Parathyroid adenoma (tissue), 2 donors: ENCODE data around the gene GPR179.

Experiments
- H2AFZ ChIP-seq: fragments of 300-600 bp; sonication (generic); one replicate; pipeline ENCODE4 v1.7.0; 2017; ENCODE audit warnings: antibody characterized with exemption, mild to moderate bottlenecking
- H3K27ac ChIP-seq: fragments of 300-600 bp; sonication (generic); one replicate; pipeline ENCODE4 v1.7.0; 2017
- H3K27me3 ChIP-seq: fragments of 300-600 bp; sonication (generic); one replicate; pipeline ENCODE4 v1.7.0; 2017; ENCODE audit warnings: low read length; ENCODE audit not compliant: control insufficient read depth, insufficient read depth
- H3K36me3 ChIP-seq: fragments of 300-600 bp; sonication (generic); one replicate; pipeline ENCODE4 v1.7.0; 2017; ENCODE audit warnings: low read length; ENCODE audit not compliant: control insufficient read depth, insufficient read depth
- H3K4me1 ChIP-seq: fragments of 300-600 bp; sonication (generic); one replicate; pipeline ENCODE4 v1.7.0; 2017; ENCODE audit warnings: control low read depth
- H3K4me2 ChIP-seq: fragments of 300-600 bp; sonication (generic); one replicate; pipeline ENCODE4 v1.7.0; 2017; ENCODE audit warnings: low read length
- H3K4me3 ChIP-seq: fragments of 300-600 bp; sonication (generic); one replicate; pipeline ENCODE4 v1.7.0; 2017; ENCODE audit warnings: low read depth, low read length
- H3K79me2 ChIP-seq: fragments of 300-600 bp; sonication (generic); one replicate; pipeline ENCODE4 v1.7.0; 2017; ENCODE audit warnings: control low read depth
- H3K9ac ChIP-seq: fragments of 300-600 bp; sonication (generic); one replicate; pipeline ENCODE4 v1.7.0; 2017; ENCODE audit warnings: mild to moderate bottlenecking
- H3K9me3 ChIP-seq: fragments of 300-600 bp; sonication (generic); one replicate; pipeline ENCODE4 v1.7.0; 2017; ENCODE audit warnings: low read length; ENCODE audit not compliant: control insufficient read depth
- CTCF ChIP-seq: fragments of 300-600 bp; sonication (generic); IDR thresholded peaks from one replicate; pipeline ENCODE4 v1.7.0; 2017; ENCODE audit warnings: antibody characterized with exemption, mild to moderate bottlenecking
- donor health status: primary hyperparathyroidism.

Gene GPR179

GRCh38 chr17:38333635-38334295, 10.0 kb downstream of the GPR179 start:
- no peak overlapping the region for H3K27ac ChIP-seq
- no peak overlapping the region for H3K9ac ChIP-seq
- no peak overlapping the region for H3K4me3 ChIP-seq
- no peak overlapping the region for H2AFZ ChIP-seq
- H3K36me3 ChIP-seq, result no peaks in the 10 kb centered on the region
- peaks cover 4% of the 10 kb centered on the region for H3K4me1 ChIP-seq
- no peaks in the 10 kb centered on the region for H3K79me2 ChIP-seq
- H3K4me2 ChIP-seq, result no peak overlapping the region
- peak; percentile 49 for TF ChIP-seq CTCF
- H3K27me3 ChIP-seq, result no peaks in the 10 kb centered on the region
- H3K9me3 ChIP-seq, result no peaks in the 10 kb centered on the region

- H3K4me3 ChIP-seq, result no peak overlapping the region
- no peaks in the 10 kb centered on the region for H3K27me3 ChIP-seq
- H3K27ac ChIP-seq, result no peak overlapping the region
- H3K9ac ChIP-seq, result no peak overlapping the region
- no peak overlapping the region for H3K4me2 ChIP-seq
- peaks cover 7% of the 10 kb centered on the region for H3K4me1 ChIP-seq
- H3K79me2 ChIP-seq, result no peaks in the 10 kb centered on the region
- no peaks in the 10 kb centered on the region for H3K9me3 ChIP-seq
- no peaks in the 10 kb centered on the region for H3K36me3 ChIP-seq
- no peak overlapping the region for H2AFZ ChIP-seq
- TF ChIP-seq CTCF, result no peak
Observed at GRCh38 chr17:38332735-38333134, 11.0 kb downstream of the GPR179 start.

GRCh38 chr17:38330941-38331411, 12.8 kb downstream of the GPR179 start:
- peaks cover 25% of the 10 kb centered on the region for H3K4me1 ChIP-seq
- TF ChIP-seq CTCF, result no peak

GRCh38 chr17:38329808-38330730, 13.7 kb downstream of the GPR179 start:
- no peak overlapping the region for H3K4me3 ChIP-seq
- no peak overlapping the region for H3K4me2 ChIP-seq
- no peak overlapping the region for H3K27ac ChIP-seq
- H3K9me3 ChIP-seq, result no peaks in the 10 kb centered on the region
- no peaks in the 10 kb centered on the region for H3K27me3 ChIP-seq
- TF ChIP-seq CTCF, result no peak
- no peaks in the 10 kb centered on the region for H3K36me3 ChIP-seq
- no peak overlapping the region for H2AFZ ChIP-seq
- no peak overlapping the region for H3K9ac ChIP-seq
- no peaks in the 10 kb centered on the region for H3K79me2 ChIP-seq
- peaks cover 27% of the 10 kb centered on the region for H3K4me1 ChIP-seq

More at GRCh38 chr17:38330941-38331411, 12.8 kb downstream of the GPR179 start:
- Histone ChIP-seq H3K4me2 (no peak overlapping the region), H3K4me3 (no peak overlapping the region), H3K27ac (no peak overlapping the region), H2AFZ (no peak overlapping the region), H3K9ac (no peak overlapping the region), H3K27me3 (no peaks in the 10 kb centered on the region), H3K36me3 (no peaks in the 10 kb centered on the region), H3K79me2 (no peaks in the 10 kb centered on the region), H3K9me3 (no peaks in the 10 kb centered on the region)
